HG02678 (cell line): ENCODE results near the gene FLOT1.
"Not testable (repeated sequence)": the region's sequence is repeated elsewhere in the genome, so short reads cannot be mapped to it uniquely, and the experiment has no call there.

ENCODE experiments used
- ATAC-seq: cut with Tn5 transposase; IDR thresholded peaks from one replicate; pipeline ENCODE4 v1.9.1; 2021; ENCODE audit warnings: mild to moderate bottlenecking, moderate library complexity; ENCODE audit not compliant: unreplicated experiment

Gene FLOT1

GRCh38 chr6:30767158-30767943 is 24.9 kb upstream of the FLOT1 start:
- peak; percentile 70 for ATAC-seq

GRCh38 chr6:30766461-30767157 is 24.1 kb upstream of the FLOT1 start:
- no peak for ATAC-seq

- not testable (repeated sequence) for ATAC-seq
These were observed 23.0 kb upstream of the FLOT1 start for GRCh38 chr6:30765495-30765894.

- ATAC-seq: not testable (repeated sequence)
These were observed 22.1 kb upstream of the FLOT1 start for GRCh38 chr6:30764490-30765043.

- no peak for ATAC-seq
These were observed 21.4 kb upstream of the FLOT1 start for GRCh38 chr6:30763618-30764489.

GRCh38 chr6:30763155-30763617 is 20.7 kb upstream of the FLOT1 start:
- no peak for ATAC-seq

- no peak for ATAC-seq
These were observed 19.4 kb upstream of the FLOT1 start for GRCh38 chr6:30761791-30762429.

- no peak for ATAC-seq
These were observed 18.1 kb upstream of the FLOT1 start for GRCh38 chr6:30760549-30760948.

GRCh38 chr6:30759575-30760239 is 17.2 kb upstream of the FLOT1 start:
- no peak for ATAC-seq

GRCh38 chr6:30757261-30757904 is 14.9 kb upstream of the FLOT1 start:
- no peak for ATAC-seq

GRCh38 chr6:30756405-30757003 is 14.0 kb upstream of the FLOT1 start:
- not testable (repeated sequence) for ATAC-seq

GRCh38 chr6:30754631-30755030 is 12.1 kb upstream of the FLOT1 start:
- ATAC-seq: no peak

GRCh38 chr6:30752157-30752927 is 9.9 kb upstream of the FLOT1 start:
- no peak for ATAC-seq

GRCh38 chr6:30750379-30750668 is 7.8 kb upstream of the FLOT1 start:
- no peak for ATAC-seq

GRCh38 chr6:30749554-30750378 is 7.3 kb upstream of the FLOT1 start:
- ATAC-seq: no peak

- ATAC-seq: no peak
These were observed 6.5 kb upstream of the FLOT1 start for GRCh38 chr6:30748851-30749540.
